Smooth muscle cell (in vitro differentiated cells): ENCODE data around the gene AKNAD1. TPM values are rescaled to one million over a fixed set of nuclear protein-coding genes. Genes with fewer than 3 reads are reported as not detected.

ENCODE experiments used
- DNase-seq: peaks from one replicate; lab custom pipeline; 2025; ENCODE audit not compliant: unreplicated experiment; lab: John Stamatoyannopoulos, UW
- H2AFZ ChIP-seq: fragments of 200-600 bp; sonication (generic); 2 replicates; pipeline ENCODE4 v1.6.0; 2016; ENCODE audit warnings: antibody characterized with exemption, low read depth, mild to moderate bottlenecking
- H3F3A ChIP-seq: fragments of 200-600 bp; sonication (generic); 2 replicates; pipeline ENCODE4 v1.6.0; 2017; ENCODE audit warnings: antibody characterized with exemption, low read depth
- H3K27ac ChIP-seq: fragments of 200-600 bp; sonication (generic); 2 replicates; pipeline ENCODE4 v1.5.1; 2016; ENCODE audit warnings: low read depth, mild to moderate bottlenecking
- H3K27me3 ChIP-seq: fragments of 200-600 bp; sonication (generic); 2 replicates; pipeline ENCODE4 v1.6.1; 2016; ENCODE audit warnings: low read depth, mild to moderate bottlenecking
- H3K36me3 ChIP-seq: fragments of 200-600 bp; sonication (generic); 2 replicates; pipeline ENCODE4 v1.5.1; 2016; ENCODE audit warnings: low read depth
- H3K4me1 ChIP-seq: fragments of 200-600 bp; sonication (generic); 2 replicates; pipeline ENCODE4 v1.5.1; 2016; ENCODE audit warnings: low read depth
- H3K4me2 ChIP-seq: fragments of 200-600 bp; sonication (generic); 2 replicates; pipeline ENCODE4 v1.6.0; 2016; ENCODE audit warnings: mild to moderate bottlenecking
- H3K4me3 ChIP-seq: fragments of 200-600 bp; sonication (generic); 2 replicates; pipeline ENCODE4 v1.5.1; 2016; ENCODE audit warnings: mild to moderate bottlenecking
- H3K79me2 ChIP-seq: fragments of 200-600 bp; sonication (generic); 2 replicates; pipeline ENCODE4 v1.6.0; 2016; ENCODE audit warnings: low read depth, mild to moderate bottlenecking
- H3K9ac ChIP-seq: fragments of 200-600 bp; sonication (generic); 2 replicates; pipeline ENCODE4 v1.6.0; 2016; ENCODE audit warnings: low read depth
- H3K9me3 ChIP-seq: fragments of 200-600 bp; sonication (generic); replicated peaks from 2 replicates; pipeline ENCODE4 v1.5.1; 2016; ENCODE audit warnings: low read depth
- H4K20me1 ChIP-seq: fragments of 200-600 bp; sonication (generic); 2 replicates; pipeline ENCODE4 v1.6.0; 2016; ENCODE audit warnings: low read depth
- WGBS: methylation state at CpG from one replicate; pipeline ENCODE4 v1.1.7; 2016; ENCODE audit warnings: low lambda C conversion rate; 5-methylcytosine and 5-hydroxymethylcytosine counted together
- polyA plus RNA-seq: library from polyadenylated mRNA; unstranded; fragments of >200 nt; fragmentation: Nextera tagmentation; extraction: Ambion mirVana; gene quantifications from 2 replicates; pipeline ENCODE4 v1.2.1, GENCODE V29; 2016
- total RNA-seq: library from RNA; depleted of rRNA; stranded (reverse); fragments of >200 nt; gene quantifications from 2 replicates; pipeline ENCODE4 v1.2.3, GENCODE V29; 2014
- TF ChIP-seq, protein P1 (sequence below): fragments of 200-600 bp; sonication (generic); IDR thresholded peaks from 2 replicates; pipeline ENCODE4 v1.5.1; 2017; ENCODE audit warnings: borderline replicate concordance, mild to moderate bottlenecking, antibody characterized with exemption; ENCODE audit not compliant: insufficient read depth, poor library complexity, severe bottlenecking

Gene AKNAD1
- total and polyA plus RNA-seq, 2 experiments from 2014 or later, result 0.40 TPM; not detected in 1

- no peaks in the 10 kb centered on the region for H3K4me1 ChIP-seq
- no peaks in the 10 kb centered on the region for H3K9me3 ChIP-seq
- WGBS, result 67% methylated on average over 4 of the region's 4 CpGs
- no peaks in the 10 kb centered on the region for H3K36me3 ChIP-seq
- H3K9ac ChIP-seq, result no peak overlapping the region
- no peaks in the 10 kb centered on the region for H3K27me3 ChIP-seq
- H3F3A ChIP-seq, result no peaks in the 10 kb centered on the region
- H4K20me1 ChIP-seq, result no peaks in the 10 kb centered on the region
- H2AFZ ChIP-seq, result no peak overlapping the region
- TF ChIP-seq, protein P1, sequence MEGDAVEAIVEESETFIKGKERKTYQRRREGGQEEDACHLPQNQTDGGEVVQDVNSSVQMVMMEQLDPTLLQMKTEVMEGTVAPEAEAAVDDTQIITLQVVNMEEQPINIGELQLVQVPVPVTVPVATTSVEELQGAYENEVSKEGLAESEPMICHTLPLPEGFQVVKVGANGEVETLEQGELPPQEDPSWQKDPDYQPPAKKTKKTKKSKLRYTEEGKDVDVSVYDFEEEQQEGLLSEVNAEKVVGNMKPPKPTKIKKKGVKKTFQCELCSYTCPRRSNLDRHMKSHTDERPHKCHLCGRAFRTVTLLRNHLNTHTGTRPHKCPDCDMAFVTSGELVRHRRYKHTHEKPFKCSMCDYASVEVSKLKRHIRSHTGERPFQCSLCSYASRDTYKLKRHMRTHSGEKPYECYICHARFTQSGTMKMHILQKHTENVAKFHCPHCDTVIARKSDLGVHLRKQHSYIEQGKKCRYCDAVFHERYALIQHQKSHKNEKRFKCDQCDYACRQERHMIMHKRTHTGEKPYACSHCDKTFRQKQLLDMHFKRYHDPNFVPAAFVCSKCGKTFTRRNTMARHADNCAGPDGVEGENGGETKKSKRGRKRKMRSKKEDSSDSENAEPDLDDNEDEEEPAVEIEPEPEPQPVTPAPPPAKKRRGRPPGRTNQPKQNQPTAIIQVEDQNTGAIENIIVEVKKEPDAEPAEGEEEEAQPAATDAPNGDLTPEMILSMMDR, result no peak
- H3K4me3 ChIP-seq, result no peak overlapping the region
- no peaks in the 10 kb centered on the region for H3K79me2 ChIP-seq
- H3K27ac ChIP-seq, result no peak overlapping the region
- H3K4me2 ChIP-seq, result no peak overlapping the region
- DNase-seq, result no peak
Observed at GRCh38 chr1:108865316-108865910, 8.5 kb upstream of the AKNAD1 start.

GRCh38 chr1:108863984-108864383 lies 7.1 kb upstream of the AKNAD1 start:
- H4K20me1 ChIP-seq, result no peaks in the 10 kb centered on the region
- no peaks in the 10 kb centered on the region for H3F3A ChIP-seq
- H3K4me1 ChIP-seq, result no peaks in the 10 kb centered on the region
- TF ChIP-seq, protein P1, result no peak
- no peak for DNase-seq
- H3K4me2 ChIP-seq, result no peak overlapping the region
- no peak overlapping the region for H3K27ac ChIP-seq
- H3K9ac ChIP-seq, result no peak overlapping the region
- no peaks in the 10 kb centered on the region for H3K27me3 ChIP-seq
- H2AFZ ChIP-seq, result no peak overlapping the region
- H3K79me2 ChIP-seq, result no peaks in the 10 kb centered on the region
- no peak overlapping the region for H3K4me3 ChIP-seq
- H3K9me3 ChIP-seq, result no peaks in the 10 kb centered on the region
- 90% methylated on average over 4 of the region's 4 CpGs for WGBS
- H3K36me3 ChIP-seq, result no peaks in the 10 kb centered on the region

DNA sequence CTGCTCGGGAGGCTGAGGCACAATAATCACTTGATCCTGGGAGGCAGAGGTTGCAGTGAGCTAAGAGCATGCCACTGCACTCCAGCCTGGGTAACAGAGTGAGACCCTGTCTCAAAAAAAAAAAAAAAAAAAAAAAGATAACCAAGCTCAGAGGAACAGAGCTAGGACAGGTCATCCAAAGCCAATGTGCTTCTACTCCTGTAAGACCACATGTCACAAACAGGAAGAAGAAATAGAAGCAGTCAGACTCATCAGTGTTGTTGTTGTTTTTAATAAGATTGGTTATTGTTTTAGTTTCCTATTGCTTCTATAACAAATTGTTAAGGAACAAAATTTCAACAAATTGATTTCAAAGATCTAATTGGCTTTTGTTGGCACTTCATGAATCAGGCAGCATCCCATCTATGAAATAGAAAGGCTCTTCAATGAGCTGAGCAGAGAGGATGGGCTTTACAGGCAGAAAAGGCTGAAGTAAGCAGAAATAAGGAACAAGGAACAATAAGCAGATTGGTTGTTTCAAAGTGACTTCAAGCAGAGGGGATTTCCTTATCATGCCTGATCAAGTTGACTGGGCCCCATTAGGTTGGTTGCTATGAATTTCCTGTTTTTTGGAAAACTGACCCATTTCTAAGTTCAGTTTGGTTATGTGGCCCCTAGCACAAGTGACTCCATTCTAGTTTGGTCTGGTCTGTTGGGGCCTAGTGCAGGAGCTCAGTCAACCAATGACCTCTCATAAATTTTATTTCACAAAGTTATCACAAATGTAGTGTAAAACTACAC lies 6.0 kb upstream of the AKNAD1 start:
- WGBS, result 100% methylated on average over 1 of the region's 1 CpG
- TF ChIP-seq, protein P1, result no peak
- H3K9ac ChIP-seq, result no peak overlapping the region
- no peaks in the 10 kb centered on the region for H3K27me3 ChIP-seq
- no peak overlapping the region for H2AFZ ChIP-seq
- no peaks in the 10 kb centered on the region for H3K79me2 ChIP-seq
- no peaks in the 10 kb centered on the region for H3K9me3 ChIP-seq
- no peaks in the 10 kb centered on the region for H4K20me1 ChIP-seq
- H3K4me1 ChIP-seq, result no peaks in the 10 kb centered on the region
- H3F3A ChIP-seq, result no peaks in the 10 kb centered on the region
- H3K27ac ChIP-seq, result no peak overlapping the region
- H3K4me2 ChIP-seq, result no peak overlapping the region
- DNase-seq, result no peak
- H3K36me3 ChIP-seq, result no peaks in the 10 kb centered on the region
- no peak overlapping the region for H3K4me3 ChIP-seq
